ENCODE data around the gene POU2AF2. TPM values are rescaled to one million over a fixed set of nuclear protein-coding genes. Genes with fewer than 3 reads are reported as not detected.

POU2AF2 gene
- total RNA-seq, 1 donor from 2014 or later = 0.41 TPM

DNA sequence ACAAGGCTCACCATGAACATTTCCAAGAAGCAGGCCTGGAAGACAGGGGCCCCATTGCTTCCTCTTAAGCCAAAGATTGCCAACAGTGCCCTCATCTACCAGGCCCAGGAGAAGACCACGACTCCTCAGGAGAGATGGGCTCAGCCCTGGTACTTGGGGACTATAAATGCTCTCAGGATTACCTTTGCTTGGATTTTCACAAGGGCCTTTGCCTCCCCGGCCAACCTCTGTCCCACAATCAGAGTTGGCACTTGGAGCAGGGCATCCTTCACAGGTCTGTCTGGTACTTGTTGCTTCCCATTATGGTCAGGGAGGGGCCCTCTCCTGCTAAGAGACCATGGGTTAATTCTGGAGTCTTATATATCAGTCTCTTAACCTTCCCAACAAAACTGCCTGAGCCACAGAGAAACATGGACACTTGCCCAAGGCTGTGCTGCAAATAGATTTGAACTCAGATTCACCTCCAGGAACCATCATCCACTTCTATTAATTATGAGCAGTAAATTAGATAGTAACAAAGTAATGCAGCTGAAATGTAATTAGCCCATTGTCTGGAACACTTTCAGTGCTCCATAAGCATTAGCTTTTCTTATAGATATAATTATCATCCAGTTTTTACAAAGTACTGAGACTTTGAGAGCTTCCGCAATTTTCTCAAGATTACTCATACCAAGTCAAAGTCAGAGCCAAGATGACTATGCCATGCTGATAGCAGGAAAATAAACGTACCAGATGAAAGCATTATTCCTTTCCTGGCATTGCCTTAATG, 86.4 kb downstream of the POU2AF2 start:
- DNase-seq = no peak

DNA sequence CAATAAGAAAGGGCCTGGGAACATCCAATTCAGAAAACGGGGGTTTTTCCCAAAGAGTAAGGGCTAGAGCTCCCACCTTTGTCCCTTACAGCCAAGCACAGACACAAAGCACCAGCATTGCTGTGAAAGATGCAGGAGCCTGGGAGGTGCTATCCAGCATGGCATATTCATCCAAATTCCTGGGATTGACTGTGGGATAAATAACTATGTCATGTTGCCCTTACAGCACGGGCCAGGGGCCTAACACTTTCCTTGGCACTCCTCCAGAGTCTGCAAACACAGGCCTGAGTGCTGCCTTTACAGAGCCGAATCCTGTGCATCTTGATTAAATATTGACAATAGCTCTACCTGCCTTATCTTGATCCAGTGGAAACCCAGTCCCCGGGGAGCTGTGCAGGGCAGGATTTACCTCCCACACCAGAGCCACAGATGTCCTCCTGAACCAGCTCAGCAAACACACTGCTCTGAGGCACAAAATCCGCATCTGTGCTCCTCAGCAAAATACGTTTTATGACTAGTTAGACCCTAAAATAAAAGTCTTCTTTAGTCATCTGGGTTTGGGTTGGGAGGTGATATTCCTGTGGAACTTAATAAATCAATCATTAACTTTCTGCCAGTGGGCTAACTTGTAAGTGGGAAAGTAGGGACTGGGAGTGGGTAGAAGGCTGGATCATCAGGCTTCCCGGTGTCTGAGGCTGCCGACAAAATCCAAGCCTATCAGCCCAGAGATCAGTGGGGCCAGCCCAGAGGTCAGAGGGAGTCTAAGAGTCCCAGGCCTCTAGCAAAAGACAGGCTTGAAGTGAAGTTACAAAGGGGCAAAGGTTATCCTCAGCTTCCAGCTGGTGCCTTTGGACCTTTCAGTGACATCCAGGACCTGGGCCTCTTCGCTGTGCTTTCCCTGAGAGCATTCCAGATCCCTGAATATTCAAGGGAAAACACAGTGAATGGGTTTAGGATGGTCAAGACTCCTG, 89.3 kb downstream of the POU2AF2 start:
- no peak for DNase-seq

DNA sequence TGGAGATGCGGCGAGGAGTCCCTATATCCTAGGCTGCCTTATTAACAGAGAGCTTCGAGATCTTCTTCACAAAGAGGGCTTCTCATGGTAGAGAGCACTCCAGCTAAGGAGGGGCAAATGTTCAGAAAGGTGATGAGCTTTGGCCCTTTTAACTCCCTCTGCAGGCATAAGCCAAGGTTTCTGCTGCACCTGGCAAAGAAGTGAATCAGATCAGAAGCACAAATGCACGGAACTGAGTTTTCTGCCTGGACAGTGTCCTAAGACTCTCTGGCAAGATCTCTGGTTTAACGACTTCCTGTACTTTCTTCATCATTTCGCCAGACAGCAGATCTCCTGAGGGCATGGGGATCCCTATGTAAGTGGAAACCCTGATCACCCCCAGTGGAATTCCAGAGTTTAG, 90.0 kb downstream of the POU2AF2 start:
- DNase-seq = no peak

Other genes with a start within 250 kb of the POU2AF2 start
- gene POU2AF3, start 52.8 kb downstream of the POU2AF2 start, total RNA-seq = 0.72 TPM
- gene POU2AF1, start 133.6 kb downstream of the POU2AF2 start, total RNA-seq = 0.72 TPM

All from tongue (tissue), 2 donors.